ENCODE results near the gene PIAS1. TPM values are rescaled to one million over a fixed set of nuclear protein-coding genes. Genes with fewer than 3 reads are reported as not detected.

The PIAS1 gene
- total and polyA plus RNA-seq, 2 donors (not counting 1 experiment from before 2014, with no cell fraction given) = 28.8 to 87.3 TPM

- peak; percentile 51 for DNase-seq
- POLR2A ChIA-PET = no interaction called here
Observed at GRCh38 chr15:68032672-68033071, 21.4 kb upstream of the PIAS1 start.

GRCh38 chr15:68034081-68034480 is 20.0 kb upstream of the PIAS1 start:
- Histone ChIP-seq H2AFZ (ENCODE audit: insufficient read depth, low read depth, low read length, poor library complexity, severe bottlenecking) (no peak overlapping the region), H3K36me3 (replicated peaks in 1 of 2; ENCODE audit: control extremely low read depth in 1 of 2, control insufficient read depth in 1 of 2, extremely low read depth in 1 of 2, insufficient read depth in 2 of 2, low read length in 1 of 2) (no peaks in the 10 kb centered on the region), H3K4me2 (replicated peaks; ENCODE audit: low read depth, low read length, poor library complexity, severe bottlenecking) (no peak overlapping the region), H3K9ac (ENCODE audit: low read length) (no peak overlapping the region), H3K79me2 (ENCODE audit: control insufficient read depth, insufficient read depth, low read length) (no peaks in the 10 kb centered on the region), H3K9me3 (ENCODE audit: control extremely low read depth in 1 of 3, control insufficient read depth in 2 of 3, insufficient read depth in 1 of 3, low read length in 2 of 3) (peaks cover 0 to 6% (median 0%) of the 10 kb centered on the region in 3 donors), H3K4me3 (ENCODE audit: control extremely low read depth in 1 of 5, extremely low read depth in 1 of 5, insufficient read depth in 1 of 5, low read depth in 2 of 5, low read length in 4 of 5) (no peak overlapping the region), H3K4me1 (ENCODE audit: control insufficient read depth in 2 of 2, insufficient read depth in 2 of 2, low read length in 2 of 2) (no peaks in the 10 kb centered on the region), H3K27me3 (replicated peaks in 1 of 4; ENCODE audit: control extremely low read depth in 1 of 4, control insufficient read depth in 3 of 4, insufficient read depth in 4 of 4, low read length in 3 of 4) (peaks cover 0 to 11% (median 0%) of the 10 kb centered on the region in 4 experiments), H4K20me1 (ENCODE audit: control insufficient read depth, insufficient read depth, low read length, poor library complexity, severe bottlenecking) (no peaks in the 10 kb centered on the region), H3K27ac (ENCODE audit: low read length in 2 of 2) (no peak overlapping the region)
- Mint-ChIP-seq H3K4me1 (peaks cover 2% of the 10 kb centered on the region), H3K27ac (no peak overlapping the region), H3K9me3 (ENCODE audit: insufficient read depth) (no peaks in the 10 kb centered on the region), H3K27me3 (peaks cover 24% of the 10 kb centered on the region), H3K4me3 (no peak overlapping the region)
- ChIA-PET POLR2A (interaction anchor here (0.5 kb wide), 1 partner anchor 156 kb away, joined by 5 read pairs; no protein-coding TSS in a partner anchor), CTCF (no interaction called here)
- ATAC-seq (ENCODE audit: low read depth) (no peak), DNase-seq (no peak)
- intact Hi-C loops (cut with micrococcal nuclease) = no loop called here
- no peak for TF ChIP-seq EZH2 (IDR thresholded peaks at IDR 0.05; ENCODE audit: borderline replicate concordance, insufficient read depth, low read depth, low read length, poor library complexity, severe bottlenecking)
- no peak for TF ChIP-seq CTCF (IDR thresholded peaks at IDR 0.05)
- no CpG with 5 or more reads among the region's 3 CpGs for WGBS (ENCODE audit: insufficient coverage)

More at GRCh38 chr15:68032672-68033071, 21.4 kb upstream of the PIAS1 start:
- Mint-ChIP-seq H3K4me1 (peaks cover 2% of the 10 kb centered on the region), H3K27me3 (peaks cover 12% of the 10 kb centered on the region), H3K9me3 (ENCODE audit: insufficient read depth) (no peaks in the 10 kb centered on the region), H3K27ac (no peak overlapping the region), H3K4me3 (no peak overlapping the region)
- Histone ChIP-seq H4K20me1 (ENCODE audit: control insufficient read depth, insufficient read depth, low read length, poor library complexity, severe bottlenecking) (no peaks in the 10 kb centered on the region), H3K9me3 (ENCODE audit: control extremely low read depth in 1 of 3, control insufficient read depth in 2 of 3, insufficient read depth in 1 of 3, low read length in 2 of 3) (peaks cover 0 to 6% (median 0%) of the 10 kb centered on the region in 3 donors), H3K79me2 (ENCODE audit: control insufficient read depth, insufficient read depth, low read length) (no peaks in the 10 kb centered on the region), H3K27ac (ENCODE audit: low read length in 2 of 2) (no peak overlapping the region), H3K27me3 (replicated peaks in 1 of 4; ENCODE audit: control extremely low read depth in 1 of 4, control insufficient read depth in 3 of 4, insufficient read depth in 4 of 4, low read length in 3 of 4) (peaks cover 0 to 11% (median 0%) of the 10 kb centered on the region in 4 experiments), H2AFZ (ENCODE audit: insufficient read depth, low read depth, low read length, poor library complexity, severe bottlenecking) (no peak overlapping the region), H3K36me3 (replicated peaks in 1 of 2; ENCODE audit: control extremely low read depth in 1 of 2, control insufficient read depth in 1 of 2, extremely low read depth in 1 of 2, insufficient read depth in 2 of 2, low read length in 1 of 2) (no peaks in the 10 kb centered on the region), H3K4me3 (ENCODE audit: control extremely low read depth in 1 of 5, extremely low read depth in 1 of 5, insufficient read depth in 1 of 5, low read depth in 2 of 5, low read length in 4 of 5) (no peak overlapping the region), H3K4me1 (ENCODE audit: control insufficient read depth in 2 of 2, insufficient read depth in 2 of 2, low read length in 2 of 2) (no peaks in the 10 kb centered on the region), H3K4me2 (replicated peaks; ENCODE audit: low read depth, low read length, poor library complexity, severe bottlenecking) (no peak overlapping the region), H3K9ac (ENCODE audit: low read length) (no peak overlapping the region)
- WGBS (ENCODE audit: insufficient coverage) = no CpG with 5 or more reads among the region's 1 CpG
- no peak for ATAC-seq (ENCODE audit: low read depth)
- TF ChIP-seq EZH2 (IDR thresholded peaks at IDR 0.05; ENCODE audit: borderline replicate concordance, insufficient read depth, low read depth, low read length, poor library complexity, severe bottlenecking) (no peak), CTCF (IDR thresholded peaks at IDR 0.05) (no peak)
- intact Hi-C loops (cut with micrococcal nuclease) = no loop called here
- CTCF ChIA-PET = no interaction called here
